GM18867 (cell line): ENCODE measurements around the gene ACSL6.
"Not testable (repeated sequence)": the region's sequence is repeated elsewhere in the genome, so short reads cannot be mapped to it uniquely, and the experiment has no call there.

Source experiments
- ATAC-seq: cut with Tn5 transposase; IDR thresholded peaks from one replicate; pipeline ENCODE4 v1.9.1; 2021; ENCODE audit warnings: mild to moderate bottlenecking, moderate library complexity; ENCODE audit not compliant: unreplicated experiment

Gene ACSL6

DNA sequence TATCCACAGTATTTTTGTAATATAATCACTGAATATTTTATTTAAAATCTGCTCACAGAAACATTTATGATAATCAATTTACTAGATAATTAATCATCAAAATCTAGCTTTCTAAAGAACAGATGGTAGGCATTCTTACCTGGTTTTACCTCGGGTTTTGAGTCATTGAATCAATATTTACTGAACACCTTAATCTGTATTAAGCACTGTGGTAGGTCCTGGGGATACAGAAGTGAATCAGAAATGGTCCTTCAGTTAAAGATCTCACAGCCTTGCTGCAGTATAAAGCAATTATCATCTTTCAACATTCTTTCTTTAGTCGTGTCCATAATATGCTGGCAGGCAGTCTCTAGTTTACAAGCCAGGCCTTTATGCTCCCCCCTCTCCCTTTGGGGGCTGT lies 64.0 kb downstream of the ACSL6 start:
- no peak for ATAC-seq

DNA sequence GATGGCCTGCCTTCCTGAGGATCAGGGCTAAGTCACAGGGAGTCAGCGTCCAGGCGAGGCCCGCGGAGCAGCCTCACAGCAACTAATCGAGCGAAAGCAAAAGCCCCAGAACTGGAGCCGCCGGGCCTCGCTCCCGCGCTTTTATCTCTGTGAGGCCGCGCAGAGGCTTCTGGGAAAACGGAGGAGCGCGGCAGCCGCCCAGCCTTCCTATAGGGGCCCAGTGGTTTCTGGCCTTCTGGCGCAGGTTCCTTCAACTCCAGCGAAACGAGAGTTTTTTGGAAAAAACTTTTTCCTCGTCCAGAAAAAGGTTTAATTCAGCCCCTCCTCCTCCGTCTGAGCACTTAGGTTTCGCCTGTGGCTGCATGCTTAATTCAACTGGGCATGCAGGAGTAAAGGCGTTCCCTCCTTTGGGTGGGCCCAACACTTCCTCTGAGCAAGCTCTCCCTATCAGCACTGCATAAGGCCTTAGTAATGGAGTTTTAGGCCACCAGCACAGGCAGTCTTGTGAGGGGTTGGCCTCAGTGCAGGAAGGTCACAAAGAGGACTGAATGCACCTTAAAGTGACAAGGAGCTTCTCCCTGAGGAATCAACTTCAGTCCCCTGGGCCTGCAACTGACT lies 65.8 kb downstream of the ACSL6 start, which contains the start of gene MEIKIN:
Gene MEIKIN (minus strand): TSS at position 113 of the 618 bp plus-strand sequence. CDS start 158 bp downstream, outside the sequence.
- ATAC-seq: no peak

DNA sequence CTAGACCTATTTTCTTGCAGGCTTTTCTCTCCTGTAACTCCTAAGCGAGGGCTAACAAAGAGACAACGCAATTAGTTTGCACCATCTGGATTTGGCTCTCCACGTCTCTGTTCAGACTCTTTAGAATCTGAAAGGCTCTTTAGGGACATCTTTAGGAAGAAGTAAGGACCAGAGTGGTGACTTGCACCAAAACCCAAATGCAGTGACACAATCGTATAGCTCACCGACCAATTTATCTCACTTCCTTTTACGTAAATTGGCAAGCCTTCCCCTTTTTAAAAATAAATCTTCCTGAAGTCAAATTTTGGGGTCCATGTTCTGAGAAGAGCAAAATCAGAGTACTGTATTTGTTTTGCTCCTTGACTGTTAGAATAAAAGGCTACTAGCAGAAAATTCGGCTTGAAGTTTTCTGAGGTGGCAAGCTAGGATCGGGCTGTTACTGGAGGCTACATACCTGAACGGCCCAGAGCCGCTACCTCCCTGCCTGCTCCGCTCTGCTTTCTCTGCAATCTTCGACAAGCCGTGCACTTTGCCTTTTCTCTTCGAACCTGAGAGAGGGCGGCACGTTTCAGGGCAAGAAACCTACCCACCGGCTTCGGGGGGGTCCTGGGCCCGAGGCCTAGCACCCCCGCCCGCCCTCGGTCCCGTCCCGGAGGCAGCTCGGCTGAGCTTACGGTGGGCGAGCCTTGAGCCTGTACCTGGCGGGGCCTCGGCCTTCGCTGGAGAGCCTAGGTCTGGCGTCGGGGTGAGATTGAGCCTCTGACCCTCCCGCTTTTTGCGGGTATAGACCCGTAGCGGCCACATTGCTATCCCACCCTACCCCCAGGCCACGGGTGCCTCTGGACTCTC lies 66.5 kb downstream of the ACSL6 start:
- no peak for ATAC-seq

DNA sequence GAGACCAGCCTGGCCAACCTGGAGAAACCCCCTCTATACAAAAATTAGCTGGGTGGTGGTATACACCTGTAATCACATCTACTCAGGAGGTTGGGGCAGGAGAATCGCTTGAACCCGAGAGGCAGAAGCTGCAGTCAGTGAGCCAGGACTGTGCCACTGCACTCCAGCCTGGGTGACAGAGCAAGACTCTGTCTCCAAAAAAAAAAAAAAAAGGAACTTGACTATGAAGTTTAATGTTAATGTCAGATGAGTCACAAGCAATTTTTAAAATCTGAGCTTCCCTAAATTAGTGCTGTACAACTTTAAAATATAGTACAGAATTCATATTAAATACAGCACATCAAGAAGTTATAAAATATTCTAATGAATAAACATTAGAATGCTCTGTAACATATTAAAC lies 67.5 kb downstream of the ACSL6 start:
- ATAC-seq: no peak

DNA sequence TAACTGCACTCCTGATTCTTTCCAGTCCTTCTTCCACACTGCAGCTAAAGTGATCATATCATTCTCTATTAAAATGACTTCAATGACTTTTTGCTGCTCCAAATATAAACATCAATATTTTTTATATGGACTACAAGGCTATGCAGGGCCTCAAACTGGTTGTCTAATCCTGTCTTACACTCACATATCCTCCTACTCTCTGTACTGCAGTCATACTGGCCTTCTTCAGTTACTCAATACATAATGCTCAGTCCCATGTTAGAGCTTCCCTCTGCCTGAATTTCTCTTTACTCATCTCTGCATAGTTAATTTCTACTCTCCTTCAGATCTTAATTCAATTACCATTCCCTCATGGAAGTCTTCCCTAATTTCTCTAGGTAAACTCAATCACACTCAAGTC lies 69.4 kb downstream of the ACSL6 start:
- no peak for ATAC-seq

DNA sequence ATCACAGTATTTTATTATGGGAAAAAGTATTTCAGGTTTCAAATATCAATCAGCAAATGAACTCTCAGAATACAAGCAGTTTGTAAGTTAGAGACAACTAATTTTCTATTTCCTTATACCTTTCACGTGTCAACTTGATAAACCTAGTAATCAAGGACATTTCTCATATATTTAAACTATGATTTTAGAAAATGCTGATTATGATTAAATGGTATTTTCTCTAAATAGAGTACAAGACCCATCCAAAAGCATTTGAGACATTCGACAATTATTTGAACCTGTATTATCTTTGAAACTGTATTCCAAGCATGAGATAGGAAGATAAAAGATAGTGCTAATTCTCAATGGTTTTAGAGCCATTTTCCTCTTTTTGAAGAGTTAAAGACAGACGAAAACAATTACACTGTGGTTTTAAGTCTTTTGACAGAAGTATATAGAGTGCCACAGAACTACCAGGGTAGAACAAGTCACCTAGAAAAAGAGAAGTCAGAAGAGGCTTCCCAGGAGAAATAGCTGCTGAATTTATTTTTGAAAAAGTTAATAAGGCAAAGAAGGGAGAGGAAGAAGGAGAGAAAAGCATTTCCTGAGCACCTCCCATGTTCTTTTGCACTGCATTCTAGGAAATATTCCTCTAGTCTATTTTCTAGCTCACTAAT lies 71.6 kb downstream of the ACSL6 start:
- no peak for ATAC-seq

DNA sequence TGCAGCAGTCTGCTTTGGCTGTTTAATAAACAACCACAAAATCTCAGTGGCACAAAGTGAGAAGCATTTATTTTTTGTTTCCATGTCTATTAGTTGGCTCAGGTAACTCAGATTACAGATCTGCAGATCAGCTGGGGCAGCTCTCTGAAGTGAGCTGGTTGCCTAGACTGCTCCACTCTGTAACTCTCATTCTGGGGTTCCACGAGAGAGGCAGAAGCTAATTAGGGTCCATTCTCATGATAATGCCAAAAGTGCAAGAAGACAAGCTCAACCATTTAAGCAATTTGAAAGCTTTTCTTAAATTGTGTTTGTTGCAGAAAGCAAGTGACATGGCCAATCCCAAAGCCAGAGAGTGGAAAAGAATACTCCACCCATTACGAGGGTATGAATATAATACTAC lies 79.2 kb downstream of the ACSL6 start:
- no peak for ATAC-seq

DNA sequence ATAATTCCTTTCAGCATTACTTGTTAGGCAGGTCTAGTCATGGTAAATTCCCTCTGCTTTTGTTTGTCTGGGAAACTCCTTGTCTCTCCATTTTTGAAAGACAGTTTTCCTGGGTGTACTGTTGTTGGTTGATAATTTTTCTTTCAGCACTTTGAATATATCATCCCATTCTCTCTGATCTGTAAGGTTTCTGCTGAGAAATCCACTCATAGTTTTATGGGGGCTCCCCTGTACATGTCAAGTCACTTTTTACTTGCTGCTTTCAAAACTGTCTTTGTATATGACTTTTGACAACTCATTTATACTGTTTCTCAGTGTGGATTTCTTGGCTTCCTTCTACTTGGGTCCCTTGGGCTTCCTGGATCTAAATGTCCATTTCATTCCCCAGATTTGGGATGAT lies 82.5 kb downstream of the ACSL6 start:
- ATAC-seq: no peak

DNA sequence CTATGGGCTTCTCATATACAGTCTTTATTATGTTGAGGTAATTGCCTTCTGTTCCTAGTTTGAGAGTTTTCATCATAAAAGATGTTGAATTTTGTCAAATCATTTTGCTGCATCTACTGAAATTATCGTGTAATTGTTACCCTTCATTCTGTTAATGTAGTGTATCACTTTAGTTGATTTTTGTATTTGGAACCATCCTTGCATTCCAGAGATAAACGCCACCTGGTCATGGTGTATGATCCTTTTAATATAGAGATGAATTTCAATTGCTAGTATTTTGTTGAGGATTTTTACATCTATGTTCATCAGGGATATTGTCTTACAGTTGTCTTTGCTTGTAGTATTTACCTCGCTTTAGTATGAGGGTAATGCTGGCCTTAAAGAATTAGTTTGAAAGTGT lies 85.3 kb downstream of the ACSL6 start:
- ATAC-seq: no peak

DNA sequence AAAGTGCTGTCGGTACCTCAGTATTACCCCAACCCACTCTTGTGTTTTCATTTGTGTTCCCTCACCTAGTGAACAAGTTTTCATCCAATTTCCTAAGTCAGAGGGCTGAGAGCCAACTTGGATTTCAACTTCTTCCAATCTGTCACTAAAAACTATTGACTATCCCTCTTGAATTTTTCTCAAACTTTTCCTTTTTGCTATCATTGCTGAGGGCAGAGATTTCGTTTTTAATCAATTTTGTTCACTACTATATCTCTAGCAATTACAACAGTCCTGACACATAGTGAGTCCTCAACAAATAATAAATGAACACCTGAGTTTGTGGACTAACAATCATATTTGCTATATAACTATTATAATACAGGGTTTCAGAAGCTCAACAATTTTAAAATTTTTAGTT lies 95.0 kb downstream of the ACSL6 start:
- ATAC-seq: no peak

DNA sequence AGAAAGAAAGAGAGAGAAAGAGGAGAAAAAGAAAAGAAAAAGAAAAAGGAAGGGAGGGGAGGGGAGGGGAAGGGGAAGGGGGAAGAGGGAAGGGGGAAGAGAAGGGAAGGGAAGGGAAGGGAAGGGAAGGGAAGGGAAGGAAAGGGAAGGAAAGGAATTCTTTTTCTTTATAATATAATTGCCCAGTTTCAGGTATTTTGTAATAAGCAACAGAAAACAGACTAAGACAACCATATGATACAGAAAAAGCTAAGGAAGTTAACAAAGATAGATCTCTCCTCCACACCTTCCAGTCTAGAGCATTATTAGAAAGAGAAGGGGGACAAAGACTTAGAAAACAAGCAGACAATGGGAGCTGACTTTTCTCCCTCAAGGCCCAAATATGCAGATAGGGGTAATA lies 97.0 kb downstream of the ACSL6 start:
- no peak for ATAC-seq

DNA sequence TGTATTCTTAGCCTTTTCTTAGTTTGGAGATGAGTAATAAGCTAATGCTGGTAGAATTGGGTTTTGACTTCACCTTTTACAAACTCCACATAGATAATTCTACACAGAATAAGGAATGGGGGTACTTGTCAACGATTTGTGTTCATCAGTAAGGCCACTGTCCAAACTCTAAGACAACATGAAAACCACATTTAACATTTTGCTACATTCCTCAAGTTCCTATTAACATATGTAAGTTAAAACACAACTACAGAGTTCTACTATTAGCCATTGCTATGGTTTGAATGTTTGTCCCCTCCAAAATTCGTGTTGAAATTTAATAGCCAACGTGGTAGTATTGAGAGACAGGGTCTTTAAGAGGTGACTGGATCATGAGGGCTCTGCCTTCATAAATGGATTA lies 97.9 kb downstream of the ACSL6 start:
- ATAC-seq: no peak

DNA sequence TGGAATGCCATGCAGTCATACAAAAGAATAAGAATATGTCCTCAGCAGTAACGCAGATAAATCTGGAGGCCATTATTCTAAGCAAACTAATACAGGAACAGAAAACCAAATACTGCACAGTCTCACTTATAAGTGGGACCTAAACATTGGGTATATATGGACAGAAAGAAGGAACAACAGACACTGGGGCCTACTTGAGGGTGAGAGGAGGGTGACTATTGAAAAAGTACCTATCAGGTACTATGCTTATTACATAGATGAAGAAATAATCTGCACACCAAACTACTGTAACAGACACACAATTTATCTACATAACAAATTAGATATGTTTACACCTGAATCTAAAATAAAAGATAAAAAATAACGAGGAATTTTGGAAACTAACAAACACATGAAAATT lies 104.8 kb downstream of the ACSL6 start:
- no peak for ATAC-seq

DNA sequence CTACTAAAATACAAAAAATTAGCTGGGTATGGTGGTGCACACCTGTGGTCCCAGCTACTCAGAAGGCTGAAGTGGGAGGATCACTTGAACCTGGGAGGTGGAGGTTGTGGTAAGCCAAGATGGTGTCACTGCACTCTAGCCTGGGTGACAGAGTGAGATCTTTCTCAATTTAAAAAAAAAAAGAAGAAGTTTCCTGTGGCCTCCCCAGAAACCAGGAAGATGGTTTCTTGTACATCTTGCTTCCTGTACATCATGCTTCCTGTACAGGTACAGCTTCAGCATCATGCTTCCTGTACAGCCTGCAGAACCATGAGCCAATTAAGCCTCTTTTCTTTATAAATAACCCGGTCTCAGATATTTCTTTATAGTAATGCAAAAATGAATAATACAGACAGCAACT lies 109.2 kb downstream of the ACSL6 start:
- not testable (repeated sequence) for ATAC-seq
